HEK293 (cell line): ENCODE measurements around the gene CDYL2.

Experiments
- CTCF ChIA-PET: fragments of 350-600 bp; formaldehyde crosslinking; extraction: SDS; loops from one replicate; lab custom pipeline; 2021; ENCODE audit warnings: antibody characterized with exemption; lab: Yijun Ruan, JAX
- POLR2A ChIA-PET: fragments of 300-600 bp; formaldehyde crosslinking; extraction: SDS; loops from one replicate; lab custom pipeline; 2020; ENCODE audit warnings: antibody characterized with exemption, inconsistent platforms; lab: Yijun Ruan, JAX
- H3K27ac ChIP-seq: fragments of 200-500 bp; sonication (Bioruptor generic); 2 replicates; pipeline ENCODE4 v1.5.1; 2014; ENCODE audit warnings: low read depth, low read length, control low read depth, inconsistent platforms; ENCODE audit errors: extremely low read depth
- H3K36me3 ChIP-seq, 2 experiments: fragments of 200-500 bp in 1 of 2; sonication (Bioruptor generic) in 1 of 2; 1 replicate in 1 of 2; 2 replicates in 1 of 2; pipeline ENCODE4 v1.5.1; 2014 to 2017; ENCODE audit warnings: inconsistent platforms in 2 of 2, low read length in 2 of 2; ENCODE audit not compliant: control insufficient read depth in 2 of 2, insufficient read depth in 1 of 2
- H3K4me1 ChIP-seq: fragments of 200-500 bp; sonication (Bioruptor generic); 2 replicates; pipeline ENCODE4 v1.5.1; 2014; ENCODE audit warnings: mild to moderate bottlenecking, low read length, inconsistent platforms; ENCODE audit not compliant: control insufficient read depth, insufficient read depth
- H3K4me3 ChIP-seq: 2 replicates; pipeline ENCODE4 v1.5.1; 2011; ENCODE audit warnings: low read depth, mild to moderate bottlenecking, control low read depth, low read length, moderate library complexity
- H3K9me3 ChIP-seq: fragments of 200-500 bp; sonication (Bioruptor generic); 2 replicates; pipeline ENCODE4 v1.5.1; 2014; ENCODE audit warnings: low read depth, low read length, inconsistent platforms; ENCODE audit not compliant: control insufficient read depth, insufficient read depth
- HOXD13 ChIP-seq: sonication (generic); formaldehyde crosslinking; IDR thresholded peaks from 2 replicates; pipeline ENCODE4 v1.8.0; 2022; ENCODE audit warnings: missing genetic modification reagents, borderline replicate concordance
- KLF1 ChIP-seq: fragments of 450-650 bp; formaldehyde crosslinking; IDR thresholded peaks from 2 replicates; pipeline ENCODE4 v1.5.1; 2016; ENCODE audit warnings: missing biosample characterization, missing genetic modification characterization
- KLF17 ChIP-seq: fragments of 450-650 bp; formaldehyde crosslinking; IDR thresholded peaks from 2 replicates; pipeline ENCODE4 v1.5.1; 2016; ENCODE audit warnings: missing biosample characterization, missing genetic modification characterization
- RBAK ChIP-seq: fragments of 450-650 bp; formaldehyde crosslinking; IDR thresholded peaks from 2 replicates; pipeline ENCODE4 v1.5.1; 2016; ENCODE audit warnings: missing biosample characterization, missing genetic modification characterization
- REPIN1 ChIP-seq: fragments of 450-650 bp; formaldehyde crosslinking; IDR thresholded peaks from 2 replicates; pipeline ENCODE4 v1.5.1; 2017; ENCODE audit warnings: missing biosample characterization, missing genetic modification characterization, low read depth
- SCRT1 ChIP-seq: fragments of 450-650 bp; formaldehyde crosslinking; IDR thresholded peaks from 2 replicates; pipeline ENCODE4 v1.5.1; 2016; ENCODE audit warnings: missing biosample characterization, missing genetic modification characterization, borderline replicate concordance
- ZEB2 ChIP-seq: fragments of 450-650 bp; formaldehyde crosslinking; IDR thresholded peaks from 2 replicates; pipeline ENCODE4 v1.5.1; 2016; ENCODE audit warnings: missing biosample characterization, missing genetic modification characterization
- ZFP3 ChIP-seq: fragments of 450-650 bp; formaldehyde crosslinking; IDR thresholded peaks from 2 replicates; pipeline ENCODE4 v1.5.1; 2016; ENCODE audit warnings: low read depth, missing biosample characterization, missing genetic modification characterization
- ZNF19 ChIP-seq: fragments of 450-650 bp; formaldehyde crosslinking; IDR thresholded peaks from 2 replicates; pipeline ENCODE4; 2016; ENCODE audit warnings: missing biosample characterization, missing genetic modification characterization, low read depth
- ZNF211 ChIP-seq: fragments of 450-650 bp; formaldehyde crosslinking; IDR thresholded peaks from 2 replicates; pipeline ENCODE4 v1.5.1; 2016; ENCODE audit warnings: low read depth, missing biosample characterization, missing genetic modification characterization
- ZNF350 ChIP-seq: fragments of 450-650 bp; formaldehyde crosslinking; IDR thresholded peaks from 2 replicates; pipeline ENCODE4 v1.5.0; 2017; ENCODE audit warnings: missing biosample characterization, mild to moderate bottlenecking, missing genetic modification characterization
- ZNF449 ChIP-seq: fragments of 450-650 bp; formaldehyde crosslinking; IDR thresholded peaks from 2 replicates; pipeline ENCODE4 v1.5.1; 2017; ENCODE audit warnings: missing biosample characterization, mild to moderate bottlenecking, missing genetic modification characterization, moderate library complexity
- ZNF488 ChIP-seq: fragments of 450-650 bp; formaldehyde crosslinking; IDR thresholded peaks from 2 replicates; pipeline ENCODE4 v1.5.1; 2016; ENCODE audit warnings: missing biosample characterization, missing genetic modification characterization
- ZNF501 ChIP-seq: fragments of 450-650 bp; formaldehyde crosslinking; IDR thresholded peaks from 2 replicates; pipeline ENCODE4 v1.5.1; 2016; ENCODE audit warnings: missing biosample characterization, missing genetic modification characterization
- ZNF518A ChIP-seq: fragments of 450-650 bp; formaldehyde crosslinking; conservative IDR thresholded peaks from 2 replicates; pipeline ENCODE4 v1.5.1; 2016; ENCODE audit warnings: low read depth, missing biosample characterization, missing genetic modification characterization
- ZNF529 ChIP-seq: fragments of 450-650 bp; formaldehyde crosslinking; IDR thresholded peaks from 2 replicates; pipeline ENCODE4 v1.5.1; 2017; ENCODE audit warnings: missing genetic modification characterization, missing biosample characterization; ENCODE audit not compliant: insufficient replicate concordance
- ZNF558 ChIP-seq: fragments of 450-650 bp; formaldehyde crosslinking; IDR thresholded peaks from 2 replicates; pipeline ENCODE4 v1.5.1; 2016; ENCODE audit warnings: missing biosample characterization, missing genetic modification characterization
- ZNF626 ChIP-seq: fragments of 450-650 bp; sonication (Bioruptor Pico); formaldehyde crosslinking; IDR thresholded peaks from 2 replicates; pipeline ENCODE4 v1.5.1; 2018; ENCODE audit warnings: missing biosample characterization, missing genetic modification characterization, inconsistent platforms
- ZNF660 ChIP-seq: fragments of 450-650 bp; IDR thresholded peaks from 2 replicates; pipeline ENCODE4 v1.5.1; 2018; ENCODE audit warnings: missing biosample characterization, mild to moderate bottlenecking, missing genetic modification characterization
- ZNF837 ChIP-seq: fragments of 450-650 bp; formaldehyde crosslinking; IDR thresholded peaks from 2 replicates; pipeline ENCODE4 v1.5.1; 2016; ENCODE audit warnings: missing biosample characterization, missing genetic modification characterization
- TF ChIP-seq, protein P1 (sequence below): fragments of 450-650 bp; formaldehyde crosslinking; IDR thresholded peaks from 2 replicates; pipeline ENCODE4 v1.5.1; 2016; ENCODE audit warnings: missing biosample characterization, missing genetic modification characterization
- TF ChIP-seq, protein P2 (sequence below): fragments of 450-650 bp; formaldehyde crosslinking; IDR thresholded peaks from 2 replicates; pipeline ENCODE4 v1.5.1; 2016; ENCODE audit warnings: missing biosample characterization, missing genetic modification characterization
- TF ChIP-seq, protein P3 (sequence below): fragments of 450-650 bp; formaldehyde crosslinking; IDR thresholded peaks from 2 replicates; pipeline ENCODE4 v1.5.1; 2016; ENCODE audit warnings: missing biosample characterization, missing genetic modification characterization

The CDYL2 gene

GRCh38 chr16:80570106-80570478 lies 234.3 kb downstream of the CDYL2 start:
- H3K9me3 ChIP-seq = no peaks in the 10 kb centered on the region
- CTCF ChIA-PET = no interaction called here
- H3K4me3 ChIP-seq = no peak overlapping the region
- no peaks in the 10 kb centered on the region for H3K36me3 ChIP-seq
- H3K4me1 ChIP-seq = peaks cover 26% of the 10 kb centered on the region
- POLR2A ChIA-PET = no interaction called here
- H3K27ac ChIP-seq = peak overlapping the region; percentile 65; the same call in 1 of the 2 replicates
- TF ChIP-seq RBAK (no peak), ZNF350 (tag by site-specific recombination) (no peak), SCRT1 (peak; percentile 5; the same call in 1 of the 2 replicates), ZNF518A (tag by site-specific recombination) (no peak), ZNF529 (tag by site-specific recombination) (no peak), ZNF449 (no peak), ZNF626 (tag by site-specific recombination) (no peak), KLF17 (tag by site-specific recombination) (no peak), ZNF488 (tag by site-specific recombination) (no peak), ZEB2 (tag by site-specific recombination) (0 out of 2 replicates have a peak, but pooled peaks have one; percentile 16), ZNF558 (tag by site-specific recombination) (no peak), ZNF837 (tag by site-specific recombination) (no peak), HOXD13 (no peak), ZNF19 (no peak), ZNF501 (no peak), ZFP3 (no peak), ZNF660 (tag by site-specific recombination) (no peak), REPIN1 (no peak), ZNF211 (tag by site-specific recombination) (no peak), KLF1 (peak; percentile 63)
- TF ChIP-seq, protein P1, sequence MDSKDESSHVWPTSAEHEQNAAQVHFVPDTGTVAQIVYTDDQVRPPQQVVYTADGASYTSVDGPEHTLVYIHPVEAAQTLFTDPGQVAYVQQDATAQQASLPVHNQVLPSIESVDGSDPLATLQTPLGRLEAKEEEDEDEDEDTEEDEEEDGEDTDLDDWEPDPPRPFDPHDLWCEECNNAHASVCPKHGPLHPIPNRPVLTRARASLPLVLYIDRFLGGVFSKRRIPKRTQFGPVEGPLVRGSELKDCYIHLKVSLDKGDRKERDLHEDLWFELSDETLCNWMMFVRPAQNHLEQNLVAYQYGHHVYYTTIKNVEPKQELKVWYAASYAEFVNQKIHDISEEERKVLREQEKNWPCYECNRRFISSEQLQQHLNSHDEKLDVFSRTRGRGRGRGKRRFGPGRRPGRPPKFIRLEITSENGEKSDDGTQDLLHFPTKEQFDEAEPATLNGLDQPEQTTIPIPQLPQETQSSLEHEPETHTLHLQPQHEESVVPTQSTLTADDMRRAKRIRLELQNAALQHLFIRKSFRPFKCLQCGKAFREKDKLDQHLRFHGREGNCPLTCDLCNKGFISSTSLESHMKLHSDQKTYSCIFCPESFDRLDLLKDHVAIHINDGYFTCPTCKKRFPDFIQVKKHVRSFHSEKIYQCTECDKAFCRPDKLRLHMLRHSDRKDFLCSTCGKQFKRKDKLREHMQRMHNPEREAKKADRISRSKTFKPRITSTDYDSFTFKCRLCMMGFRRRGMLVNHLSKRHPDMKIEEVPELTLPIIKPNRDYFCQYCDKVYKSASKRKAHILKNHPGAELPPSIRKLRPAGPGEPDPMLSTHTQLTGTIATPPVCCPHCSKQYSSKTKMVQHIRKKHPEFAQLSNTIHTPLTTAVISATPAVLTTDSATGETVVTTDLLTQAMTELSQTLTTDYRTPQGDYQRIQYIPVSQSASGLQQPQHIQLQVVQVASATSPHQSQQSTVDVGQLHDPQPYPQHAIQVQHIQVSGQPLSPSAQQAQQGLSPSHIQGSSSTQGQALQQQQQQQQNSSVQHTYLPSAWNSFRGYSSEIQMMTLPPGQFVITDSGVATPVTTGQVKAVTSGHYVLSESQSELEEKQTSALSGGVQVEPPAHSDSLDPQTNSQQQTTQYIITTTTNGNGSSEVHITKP (tag by site-specific recombination) = peak; percentile 22; the same call in 1 of the 2 replicates
- TF ChIP-seq, protein P2, sequence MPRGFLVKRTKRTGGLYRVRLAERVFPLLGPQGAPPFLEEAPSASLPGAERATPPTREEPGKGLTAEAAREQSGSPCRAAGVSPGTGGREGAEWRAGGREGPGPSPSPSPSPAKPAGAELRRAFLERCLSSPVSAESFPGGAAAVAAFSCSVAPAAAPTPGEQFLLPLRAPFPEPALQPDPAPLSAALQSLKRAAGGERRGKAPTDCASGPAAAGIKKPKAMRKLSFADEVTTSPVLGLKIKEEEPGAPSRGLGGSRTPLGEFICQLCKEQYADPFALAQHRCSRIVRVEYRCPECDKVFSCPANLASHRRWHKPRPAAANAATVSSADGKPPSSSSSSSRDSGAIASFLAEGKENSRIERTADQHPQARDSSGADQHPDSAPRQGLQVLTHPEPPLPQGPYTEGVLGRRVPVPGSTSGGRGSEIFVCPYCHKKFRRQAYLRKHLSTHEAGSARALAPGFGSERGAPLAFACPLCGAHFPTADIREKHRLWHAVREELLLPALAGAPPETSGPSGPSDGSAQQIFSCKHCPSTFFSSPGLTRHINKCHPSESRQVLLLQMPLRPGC (tag by site-specific recombination) = no peak
- TF ChIP-seq, protein P3, sequence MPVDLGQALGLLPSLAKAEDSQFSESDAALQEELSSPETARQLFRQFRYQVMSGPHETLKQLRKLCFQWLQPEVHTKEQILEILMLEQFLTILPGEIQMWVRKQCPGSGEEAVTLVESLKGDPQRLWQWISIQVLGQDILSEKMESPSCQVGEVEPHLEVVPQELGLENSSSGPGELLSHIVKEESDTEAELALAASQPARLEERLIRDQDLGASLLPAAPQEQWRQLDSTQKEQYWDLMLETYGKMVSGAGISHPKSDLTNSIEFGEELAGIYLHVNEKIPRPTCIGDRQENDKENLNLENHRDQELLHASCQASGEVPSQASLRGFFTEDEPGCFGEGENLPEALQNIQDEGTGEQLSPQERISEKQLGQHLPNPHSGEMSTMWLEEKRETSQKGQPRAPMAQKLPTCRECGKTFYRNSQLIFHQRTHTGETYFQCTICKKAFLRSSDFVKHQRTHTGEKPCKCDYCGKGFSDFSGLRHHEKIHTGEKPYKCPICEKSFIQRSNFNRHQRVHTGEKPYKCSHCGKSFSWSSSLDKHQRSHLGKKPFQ (tag by site-specific recombination) = no peak
